ENCODE data around the gene PLXNA2. TPM values are rescaled to one million over a fixed set of nuclear protein-coding genes. Genes with fewer than 3 reads are reported as not detected.

The PLXNA2 gene
- polyA plus RNA-seq, 1 of the 3 experiments (the other 2 are of a cell fraction) = 8.5 TPM

GRCh38 chr1:208178091-208178529 lies 66.1 kb downstream of the PLXNA2 start:
- Histone ChIP-seq H3K4me3 (ENCODE audit: low read depth in 2 of 2, low read length in 1 of 2) (no peak overlapping the region), H3K9me3 (no peaks in the 10 kb centered on the region), H3K27me3 (ENCODE audit: insufficient read depth) (no peaks in the 10 kb centered on the region), H2AFZ (ENCODE audit: low read depth) (no peak overlapping the region), H3K4me1 (ENCODE audit: control insufficient read depth in 1 of 2, insufficient read depth in 2 of 2, low read depth in 1 of 2, low read length in 1 of 2) (peaks cover 27 to 47% of the 10 kb centered on the region in 2 experiments), H4K20me1 (ENCODE audit: insufficient read depth) (no peaks in the 10 kb centered on the region), H3F3A (replicated peaks; ENCODE audit: insufficient read depth) (peaks cover 6% of the 10 kb centered on the region), H3K4me2 (0 out of 2 replicates have a peak overlapping the region, but pooled peaks have one; percentile 7), H3K79me2 (ENCODE audit: insufficient read depth) (peaks cover 70% of the 10 kb centered on the region), H3K9me2 (no peaks in the 10 kb centered on the region), H3K9ac (no peak overlapping the region), H3K27ac (ENCODE audit: low read depth in 2 of 2, low read length in 1 of 2) (no peak overlapping the region), H3K36me3 (replicated peaks in 1 of 2; ENCODE audit: control insufficient read depth in 1 of 2, insufficient read depth in 2 of 2, low read length in 1 of 2) (peaks cover 0 to 11% of the 10 kb centered on the region in 2 experiments)
- 76% methylated on average over 2 of the region's 2 CpGs for WGBS (ENCODE audit: low lambda C conversion rate)
- ChIA-PET POLR2A (no interaction called here), CTCF (interaction anchor here (0.6 to 1.8 kb wide), 9 partner anchors 10 to 180 kb away, joined by 3 to 6 read pairs (median 4); no protein-coding TSS in a partner anchor)
- DNase-seq = no peak
- no peak for TF ChIP-seq YY1 (IDR thresholded peaks at IDR 0.05; ENCODE audit: low read depth)
- no peak for TF ChIP-seq FOXJ3 (CRISPR knock-in tag; IDR thresholded peaks at IDR 0.05)
- no peak for TF ChIP-seq CHD2 (IDR thresholded peaks at IDR 0.05; ENCODE audit: low read length, partially characterized antibody)
- TF ChIP-seq, protein P1, sequence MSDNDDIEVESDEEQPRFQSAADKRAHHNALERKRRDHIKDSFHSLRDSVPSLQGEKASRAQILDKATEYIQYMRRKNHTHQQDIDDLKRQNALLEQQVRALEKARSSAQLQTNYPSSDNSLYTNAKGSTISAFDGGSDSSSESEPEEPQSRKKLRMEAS (IDR thresholded peaks at IDR 0.05; ENCODE audit: low read depth) = no peak
- TF ChIP-seq NFIC (IDR thresholded peaks at IDR 0.05; ENCODE audit: borderline replicate concordance) = no peak
- no peak for TF ChIP-seq GABPA (IDR thresholded peaks at IDR 0.05; ENCODE audit: low read depth)
- TF ChIP-seq TEAD4 (IDR thresholded peaks at IDR 0.05; ENCODE audit: borderline replicate concordance, insufficient read depth) = no peak
- TF ChIP-seq, protein P2, sequence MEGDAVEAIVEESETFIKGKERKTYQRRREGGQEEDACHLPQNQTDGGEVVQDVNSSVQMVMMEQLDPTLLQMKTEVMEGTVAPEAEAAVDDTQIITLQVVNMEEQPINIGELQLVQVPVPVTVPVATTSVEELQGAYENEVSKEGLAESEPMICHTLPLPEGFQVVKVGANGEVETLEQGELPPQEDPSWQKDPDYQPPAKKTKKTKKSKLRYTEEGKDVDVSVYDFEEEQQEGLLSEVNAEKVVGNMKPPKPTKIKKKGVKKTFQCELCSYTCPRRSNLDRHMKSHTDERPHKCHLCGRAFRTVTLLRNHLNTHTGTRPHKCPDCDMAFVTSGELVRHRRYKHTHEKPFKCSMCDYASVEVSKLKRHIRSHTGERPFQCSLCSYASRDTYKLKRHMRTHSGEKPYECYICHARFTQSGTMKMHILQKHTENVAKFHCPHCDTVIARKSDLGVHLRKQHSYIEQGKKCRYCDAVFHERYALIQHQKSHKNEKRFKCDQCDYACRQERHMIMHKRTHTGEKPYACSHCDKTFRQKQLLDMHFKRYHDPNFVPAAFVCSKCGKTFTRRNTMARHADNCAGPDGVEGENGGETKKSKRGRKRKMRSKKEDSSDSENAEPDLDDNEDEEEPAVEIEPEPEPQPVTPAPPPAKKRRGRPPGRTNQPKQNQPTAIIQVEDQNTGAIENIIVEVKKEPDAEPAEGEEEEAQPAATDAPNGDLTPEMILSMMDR (IDR thresholded peaks at IDR 0.05) = no peak
- no peak for TF ChIP-seq GATA2 (CRISPR knock-in tag; IDR thresholded peaks at IDR 0.05)

DNA sequence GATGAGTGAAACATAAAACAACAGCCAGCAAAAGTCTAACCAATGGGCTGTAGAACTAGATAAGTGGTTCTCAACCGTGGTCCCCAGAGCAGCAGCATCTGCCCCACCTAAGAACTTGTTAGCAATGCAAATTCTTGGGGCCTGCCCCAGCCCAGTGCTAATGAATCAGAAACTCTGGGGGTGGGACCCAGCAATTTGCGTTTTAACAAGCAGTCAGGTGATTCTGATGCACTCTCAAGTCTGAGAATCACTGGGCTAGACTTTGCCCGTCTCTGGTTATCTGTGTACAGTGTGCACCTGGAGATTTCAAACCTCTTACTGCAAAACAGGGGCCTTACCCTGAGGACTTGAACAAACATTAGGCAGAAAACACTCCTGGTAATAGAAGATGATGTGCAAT lies 66.5 kb downstream of the PLXNA2 start:
- WGBS (ENCODE audit: low lambda C conversion rate) = 82% methylated on average over 3 of the region's 3 CpGs
- Histone ChIP-seq H3K79me2 (ENCODE audit: insufficient read depth) (peaks cover 65% of the 10 kb centered on the region), H3K27me3 (ENCODE audit: insufficient read depth) (no peaks in the 10 kb centered on the region), H3K9me3 (no peaks in the 10 kb centered on the region), H3K4me3 (ENCODE audit: low read depth in 2 of 2, low read length in 1 of 2) (no peak overlapping the region), H3K9me2 (no peaks in the 10 kb centered on the region), H3K27ac (ENCODE audit: low read depth in 2 of 2, low read length in 1 of 2) (no peak overlapping the region), H3K9ac (no peak overlapping the region), H2AFZ (ENCODE audit: low read depth) (no peak overlapping the region), H3K4me2 (no peak overlapping the region), H4K20me1 (ENCODE audit: insufficient read depth) (no peaks in the 10 kb centered on the region), H3F3A (replicated peaks; ENCODE audit: insufficient read depth) (peaks cover 6% of the 10 kb centered on the region), H3K36me3 (replicated peaks in 1 of 2; ENCODE audit: control insufficient read depth in 1 of 2, insufficient read depth in 2 of 2, low read length in 1 of 2) (peaks cover 0 to 11% of the 10 kb centered on the region in 2 experiments), H3K4me1 (ENCODE audit: control insufficient read depth in 1 of 2, insufficient read depth in 2 of 2, low read depth in 1 of 2, low read length in 1 of 2) (peaks cover 28 to 47% of the 10 kb centered on the region in 2 experiments)
- TF ChIP-seq TAF1 (IDR thresholded peaks at IDR 0.05; ENCODE audit: borderline replicate concordance, low read depth, low read length) = no peak
- TF ChIP-seq USF1 (IDR thresholded peaks at IDR 0.05; ENCODE audit: borderline replicate concordance, low read depth) = no peak
- TF ChIP-seq FOXM1 (IDR thresholded peaks at IDR 0.05; ENCODE audit: low read depth) = no peak
- TF ChIP-seq, protein P3, sequence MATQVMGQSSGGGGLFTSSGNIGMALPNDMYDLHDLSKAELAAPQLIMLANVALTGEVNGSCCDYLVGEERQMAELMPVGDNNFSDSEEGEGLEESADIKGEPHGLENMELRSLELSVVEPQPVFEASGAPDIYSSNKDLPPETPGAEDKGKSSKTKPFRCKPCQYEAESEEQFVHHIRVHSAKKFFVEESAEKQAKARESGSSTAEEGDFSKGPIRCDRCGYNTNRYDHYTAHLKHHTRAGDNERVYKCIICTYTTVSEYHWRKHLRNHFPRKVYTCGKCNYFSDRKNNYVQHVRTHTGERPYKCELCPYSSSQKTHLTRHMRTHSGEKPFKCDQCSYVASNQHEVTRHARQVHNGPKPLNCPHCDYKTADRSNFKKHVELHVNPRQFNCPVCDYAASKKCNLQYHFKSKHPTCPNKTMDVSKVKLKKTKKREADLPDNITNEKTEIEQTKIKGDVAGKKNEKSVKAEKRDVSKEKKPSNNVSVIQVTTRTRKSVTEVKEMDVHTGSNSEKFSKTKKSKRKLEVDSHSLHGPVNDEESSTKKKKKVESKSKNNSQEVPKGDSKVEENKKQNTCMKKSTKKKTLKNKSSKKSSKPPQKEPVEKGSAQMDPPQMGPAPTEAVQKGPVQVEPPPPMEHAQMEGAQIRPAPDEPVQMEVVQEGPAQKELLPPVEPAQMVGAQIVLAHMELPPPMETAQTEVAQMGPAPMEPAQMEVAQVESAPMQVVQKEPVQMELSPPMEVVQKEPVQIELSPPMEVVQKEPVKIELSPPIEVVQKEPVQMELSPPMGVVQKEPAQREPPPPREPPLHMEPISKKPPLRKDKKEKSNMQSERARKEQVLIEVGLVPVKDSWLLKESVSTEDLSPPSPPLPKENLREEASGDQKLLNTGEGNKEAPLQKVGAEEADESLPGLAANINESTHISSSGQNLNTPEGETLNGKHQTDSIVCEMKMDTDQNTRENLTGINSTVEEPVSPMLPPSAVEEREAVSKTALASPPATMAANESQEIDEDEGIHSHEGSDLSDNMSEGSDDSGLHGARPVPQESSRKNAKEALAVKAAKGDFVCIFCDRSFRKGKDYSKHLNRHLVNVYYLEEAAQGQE (IDR thresholded peaks at IDR 0.05; ENCODE audit: low read depth, low read length) = no peak
- DNase-seq = no peak
- ChIA-PET POLR2A (no interaction called here), CTCF (interaction anchor here (1.5 to 1.8 kb wide), 4 partner anchors 19 to 156 kb away, joined by 3 to 6 read pairs (median 4); no protein-coding TSS in a partner anchor)

Data from SK-N-SH (cell line).